HEK293 (cell line): ENCODE measurements around the gene HHLA2.

Experiments used
- CTCF ChIA-PET: fragments of 350-600 bp; formaldehyde crosslinking; extraction: SDS; loops from one replicate; lab custom pipeline; 2021; ENCODE audit warnings: antibody characterized with exemption; lab: Yijun Ruan, JAX
- POLR2A ChIA-PET: fragments of 300-600 bp; formaldehyde crosslinking; extraction: SDS; loops from one replicate; lab custom pipeline; 2020; ENCODE audit warnings: antibody characterized with exemption, inconsistent platforms; lab: Yijun Ruan, JAX
- H3K27ac ChIP-seq: fragments of 200-500 bp; sonication (Bioruptor generic); 2 replicates; pipeline ENCODE4 v1.5.1; 2014; ENCODE audit warnings: low read depth, low read length, control low read depth, inconsistent platforms; ENCODE audit errors: extremely low read depth
- H3K36me3 ChIP-seq, 2 experiments: fragments of 200-500 bp in 1 of 2; sonication (Bioruptor generic) in 1 of 2; 1 replicate in 1 of 2; 2 replicates in 1 of 2; pipeline ENCODE4 v1.5.1; 2014 to 2017; ENCODE audit warnings: inconsistent platforms in 2 of 2, low read length in 2 of 2; ENCODE audit not compliant: control insufficient read depth in 2 of 2, insufficient read depth in 1 of 2
- H3K4me1 ChIP-seq: fragments of 200-500 bp; sonication (Bioruptor generic); 2 replicates; pipeline ENCODE4 v1.5.1; 2014; ENCODE audit warnings: mild to moderate bottlenecking, low read length, inconsistent platforms; ENCODE audit not compliant: control insufficient read depth, insufficient read depth
- H3K4me3 ChIP-seq: 2 replicates; pipeline ENCODE4 v1.5.1; 2011; ENCODE audit warnings: low read depth, mild to moderate bottlenecking, control low read depth, low read length, moderate library complexity
- H3K9me3 ChIP-seq: fragments of 200-500 bp; sonication (Bioruptor generic); 2 replicates; pipeline ENCODE4 v1.5.1; 2014; ENCODE audit warnings: low read depth, low read length, inconsistent platforms; ENCODE audit not compliant: control insufficient read depth, insufficient read depth
- HOXC10 ChIP-seq: sonication (generic); formaldehyde crosslinking; IDR thresholded peaks from 2 replicates; pipeline ENCODE4 v1.8.1; 2023; ENCODE audit warnings: mild to moderate bottlenecking, missing genetic modification reagents
- SETDB1 ChIP-seq: IDR thresholded peaks from one replicate; pipeline ENCODE4 v1.6.1; 2017; ENCODE audit warnings: mild to moderate bottlenecking, low read length, moderate library complexity, mixed read lengths; ENCODE audit not compliant: insufficient read length
- ZNF23 ChIP-seq: fragments of 450-650 bp; formaldehyde crosslinking; IDR thresholded peaks from 2 replicates; pipeline ENCODE4 v1.5.1; 2016; ENCODE audit warnings: missing biosample characterization, missing genetic modification characterization, borderline replicate concordance
- ZNF266 ChIP-seq: fragments of 450-650 bp; formaldehyde crosslinking; IDR thresholded peaks from 2 replicates; pipeline ENCODE4 v1.5.1; 2016; ENCODE audit warnings: missing biosample characterization, missing genetic modification characterization, low read depth
- ZNF391 ChIP-seq: fragments of 450-650 bp; formaldehyde crosslinking; IDR thresholded peaks from 2 replicates; pipeline ENCODE4 v1.5.1; 2016; ENCODE audit warnings: low read depth, missing biosample characterization, missing genetic modification characterization, borderline replicate concordance
- ZNF423 ChIP-seq: fragments of 450-650 bp; formaldehyde crosslinking; IDR thresholded peaks from 2 replicates; pipeline ENCODE4 v1.5.1; 2016; ENCODE audit warnings: missing biosample characterization, missing genetic modification characterization
- ZNF501 ChIP-seq: fragments of 450-650 bp; formaldehyde crosslinking; IDR thresholded peaks from 2 replicates; pipeline ENCODE4 v1.5.1; 2016; ENCODE audit warnings: missing biosample characterization, missing genetic modification characterization
- ZNF654 ChIP-seq: fragments of 450-650 bp; formaldehyde crosslinking; IDR thresholded peaks from 2 replicates; pipeline ENCODE4 v1.5.1; 2016; ENCODE audit warnings: low read depth, missing biosample characterization, missing genetic modification characterization
- ZNF76 ChIP-seq: fragments of 450-650 bp; formaldehyde crosslinking; IDR thresholded peaks from 2 replicates; pipeline ENCODE4; 2016; ENCODE audit warnings: low read depth, missing biosample characterization, missing genetic modification characterization, borderline replicate concordance
- ZSCAN23 ChIP-seq: fragments of 450-650 bp; formaldehyde crosslinking; IDR thresholded peaks from 2 replicates; pipeline ENCODE4 v1.5.1; 2016; ENCODE audit warnings: missing biosample characterization, missing genetic modification characterization
- TF ChIP-seq, protein P1 (sequence below): fragments of 450-650 bp; formaldehyde crosslinking; IDR thresholded peaks from 2 replicates; pipeline ENCODE4 v1.5.1; 2017; ENCODE audit warnings: missing biosample characterization, missing genetic modification characterization
- TF ChIP-seq, protein P2 (sequence below): fragments of 450-650 bp; formaldehyde crosslinking; conservative IDR thresholded peaks from 2 replicates; pipeline ENCODE4 v1.5.1; 2016; ENCODE audit warnings: low read depth, missing biosample characterization, missing genetic modification characterization
- TF ChIP-seq, protein P3 (sequence below): fragments of 450-650 bp; formaldehyde crosslinking; IDR thresholded peaks from 2 replicates; pipeline ENCODE4 v1.5.1; 2017; ENCODE audit warnings: missing biosample characterization, mild to moderate bottlenecking, missing genetic modification characterization, moderate library complexity

HHLA2 gene

DNA sequence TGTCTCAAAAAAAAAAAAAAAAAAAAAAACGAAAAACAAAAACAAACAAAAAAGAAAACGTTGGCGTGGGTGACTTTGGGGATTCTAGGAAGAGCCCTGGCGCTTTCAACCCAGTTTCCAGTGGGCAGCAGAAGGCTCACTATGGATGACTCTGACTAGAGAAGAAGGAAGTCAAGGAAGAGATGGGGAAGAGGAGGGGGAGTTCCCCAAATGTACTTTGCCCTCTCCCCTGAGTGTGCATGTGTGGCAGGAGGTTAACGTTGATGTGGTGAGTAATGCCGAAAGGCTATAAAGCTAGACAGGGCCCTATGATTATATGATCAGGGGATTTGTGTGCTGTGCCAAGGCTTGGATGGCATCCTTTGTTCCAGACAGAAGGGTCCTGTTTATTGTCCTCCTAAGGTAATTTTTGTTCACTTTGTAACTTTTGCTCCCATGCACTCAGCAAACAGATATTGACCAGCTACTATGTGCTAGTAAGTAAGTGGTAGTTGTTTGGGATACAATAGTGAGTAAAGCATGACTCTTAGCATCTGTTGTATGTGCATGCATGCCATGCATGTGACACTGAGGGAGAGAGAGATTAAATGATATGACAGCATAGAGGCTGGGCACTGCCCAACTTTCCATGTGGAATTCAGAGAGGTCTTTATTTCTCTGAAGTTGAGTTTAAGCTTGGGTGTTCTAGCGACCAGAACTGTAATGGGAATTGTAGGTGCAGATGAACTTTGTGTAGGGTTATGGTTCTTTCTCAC, 750 bp upstream of the HHLA2 start (continued):
- TF ChIP-seq SETDB1, result no peak
- TF ChIP-seq, protein P1, sequence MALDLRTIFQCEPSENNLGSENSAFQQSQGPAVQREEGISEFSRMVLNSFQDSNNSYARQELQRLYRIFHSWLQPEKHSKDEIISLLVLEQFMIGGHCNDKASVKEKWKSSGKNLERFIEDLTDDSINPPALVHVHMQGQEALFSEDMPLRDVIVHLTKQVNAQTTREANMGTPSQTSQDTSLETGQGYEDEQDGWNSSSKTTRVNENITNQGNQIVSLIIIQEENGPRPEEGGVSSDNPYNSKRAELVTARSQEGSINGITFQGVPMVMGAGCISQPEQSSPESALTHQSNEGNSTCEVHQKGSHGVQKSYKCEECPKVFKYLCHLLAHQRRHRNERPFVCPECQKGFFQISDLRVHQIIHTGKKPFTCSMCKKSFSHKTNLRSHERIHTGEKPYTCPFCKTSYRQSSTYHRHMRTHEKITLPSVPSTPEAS (tag by site-specific recombination), result no peak
- TF ChIP-seq, protein P2, sequence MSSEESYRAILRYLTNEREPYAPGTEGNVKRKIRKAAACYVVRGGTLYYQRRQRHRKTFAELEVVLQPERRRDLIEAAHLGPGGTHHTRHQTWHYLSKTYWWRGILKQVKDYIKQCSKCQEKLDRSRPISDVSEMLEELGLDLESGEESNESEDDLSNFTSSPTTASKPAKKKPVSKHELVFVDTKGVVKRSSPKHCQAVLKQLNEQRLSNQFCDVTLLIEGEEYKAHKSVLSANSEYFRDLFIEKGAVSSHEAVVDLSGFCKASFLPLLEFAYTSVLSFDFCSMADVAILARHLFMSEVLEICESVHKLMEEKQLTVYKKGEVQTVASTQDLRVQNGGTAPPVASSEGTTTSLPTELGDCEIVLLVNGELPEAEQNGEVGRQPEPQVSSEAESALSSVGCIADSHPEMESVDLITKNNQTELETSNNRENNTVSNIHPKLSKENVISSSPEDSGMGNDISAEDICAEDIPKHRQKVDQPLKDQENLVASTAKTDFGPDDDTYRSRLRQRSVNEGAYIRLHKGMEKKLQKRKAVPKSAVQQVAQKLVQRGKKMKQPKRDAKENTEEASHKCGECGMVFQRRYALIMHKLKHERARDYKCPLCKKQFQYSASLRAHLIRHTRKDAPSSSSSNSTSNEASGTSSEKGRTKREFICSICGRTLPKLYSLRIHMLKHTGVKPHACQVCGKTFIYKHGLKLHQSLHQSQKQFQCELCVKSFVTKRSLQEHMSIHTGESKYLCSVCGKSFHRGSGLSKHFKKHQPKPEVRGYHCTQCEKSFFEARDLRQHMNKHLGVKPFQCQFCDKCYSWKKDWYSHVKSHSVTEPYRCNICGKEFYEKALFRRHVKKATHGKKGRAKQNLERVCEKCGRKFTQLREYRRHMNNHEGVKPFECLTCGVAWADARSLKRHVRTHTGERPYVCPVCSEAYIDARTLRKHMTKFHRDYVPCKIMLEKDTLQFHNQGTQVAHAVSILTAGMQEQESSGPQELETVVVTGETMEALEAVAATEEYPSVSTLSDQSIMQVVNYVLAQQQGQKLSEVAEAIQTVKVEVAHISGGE, result no peak
- no peak for TF ChIP-seq ZNF391 (tag by site-specific recombination)

DNA sequence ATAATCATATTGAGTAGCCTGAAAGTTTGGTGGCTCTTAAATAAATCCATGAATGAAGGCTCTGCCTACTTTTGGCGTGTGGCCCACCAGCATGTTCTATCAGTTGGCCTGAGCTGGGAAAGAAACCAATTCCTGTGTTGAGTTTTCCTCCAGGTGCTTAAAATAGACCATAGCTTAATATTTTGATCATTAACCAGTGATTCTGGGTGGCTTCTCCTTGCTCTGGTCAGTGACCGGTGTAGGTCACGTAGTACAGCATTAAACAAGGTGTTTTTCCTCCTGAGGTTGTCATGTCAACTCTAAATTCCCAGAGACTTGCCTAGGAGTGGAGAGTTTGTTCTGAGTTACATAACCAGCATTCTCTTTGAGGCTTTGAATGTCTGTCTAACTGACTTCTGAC, 1.3 kb downstream of the HHLA2 start:
- Histone ChIP-seq H3K36me3 (no peaks in the 10 kb centered on the region), H3K4me3 (no peak overlapping the region), H3K4me1 (no peaks in the 10 kb centered on the region), H3K9me3 (no peaks in the 10 kb centered on the region), H3K27ac (no peak overlapping the region)
- CTCF ChIA-PET, result no interaction called here
- POLR2A ChIA-PET, result no interaction called here
- TF ChIP-seq, protein P3, sequence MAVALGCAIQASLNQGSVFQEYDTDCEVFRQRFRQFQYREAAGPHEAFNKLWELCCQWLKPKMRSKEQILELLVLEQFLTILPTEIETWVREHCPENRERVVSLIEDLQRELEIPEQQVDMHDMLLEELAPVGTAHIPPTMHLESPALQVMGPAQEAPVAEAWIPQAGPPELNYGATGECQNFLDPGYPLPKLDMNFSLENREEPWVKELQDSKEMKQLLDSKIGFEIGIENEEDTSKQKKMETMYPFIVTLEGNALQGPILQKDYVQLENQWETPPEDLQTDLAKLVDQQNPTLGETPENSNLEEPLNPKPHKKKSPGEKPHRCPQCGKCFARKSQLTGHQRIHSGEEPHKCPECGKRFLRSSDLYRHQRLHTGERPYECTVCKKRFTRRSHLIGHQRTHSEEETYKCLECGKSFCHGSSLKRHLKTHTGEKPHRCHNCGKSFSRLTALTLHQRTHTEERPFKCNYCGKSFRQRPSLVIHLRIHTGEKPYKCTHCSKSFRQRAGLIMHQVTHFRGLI (tag by site-specific recombination), result peak; percentile 98
- TF ChIP-seq ZNF76 (tag by site-specific recombination), result no peak

DNA sequence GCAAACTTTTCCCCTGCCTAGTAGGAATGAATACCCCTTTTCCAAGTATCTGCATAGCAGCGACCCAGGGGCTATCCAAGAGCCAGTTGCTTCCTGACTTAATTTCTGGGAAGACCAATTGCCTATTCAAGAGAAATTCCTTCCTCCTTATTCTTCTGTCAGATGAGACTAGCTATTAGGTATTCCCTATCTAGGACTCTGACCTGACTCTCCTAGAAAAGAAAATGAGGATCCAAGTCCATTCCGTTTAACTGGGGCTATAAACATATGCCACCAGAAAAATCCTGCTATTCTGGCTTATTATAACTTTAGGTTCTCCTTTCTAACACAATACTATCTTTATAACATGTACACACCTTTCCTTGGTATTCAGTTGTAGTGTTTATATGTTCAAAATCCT, 1.7 kb downstream of the HHLA2 start:
- Histone ChIP-seq H3K27ac (no peak overlapping the region), H3K4me3 (no peak overlapping the region), H3K4me1 (no peaks in the 10 kb centered on the region), H3K9me3 (no peaks in the 10 kb centered on the region), H3K36me3 (no peaks in the 10 kb centered on the region)
- TF ChIP-seq ZNF266 (tag by site-specific recombination) (no peak), ZSCAN23 (tag by site-specific recombination) (no peak), ZNF654 (no peak), ZNF501 (tag by site-specific recombination) (no peak), HOXC10 (no peak), ZNF423 (tag by site-specific recombination) (no peak), ZNF23 (tag by site-specific recombination) (no peak)
- ChIA-PET POLR2A (no interaction called here), CTCF (interaction anchor here (0.9 kb wide), 1 partner anchor 17 kb away, joined by 3 read pairs; no protein-coding TSS in a partner anchor)
